Thyroid gland (tissue), 4 donors: ENCODE results near the gene TRIP12.

Experiments used
- CTCF ChIP-seq, 6 experiments: fragments of 200-600 bp in 3 of 6; fragments of 450-650 bp in 3 of 6; sonication (generic) in 3 of 6; IDR thresholded peaks; one replicate each; pipeline ENCODE4 v1.5.1; 2016 to 2019; ENCODE audit warnings: antibody characterized with exemption in 6 of 6, mild to moderate bottlenecking in 2 of 6, inconsistent platforms in 1 of 6, moderate library complexity in 1 of 6
- POLR2A ChIP-seq, 2 donors: fragments of 450-650 bp; IDR thresholded peaks; one replicate each; pipeline ENCODE4 v1.6.1; 2017; ENCODE audit warnings: antibody characterized with exemption in 2 of 2, mild to moderate bottlenecking in 2 of 2, moderate library complexity in 1 of 2

- TF ChIP-seq POLR2A (IDR thresholded peaks at IDR 0.05) (no peak), CTCF (IDR thresholded peaks at IDR 0.05) (no peak)
Measured at GRCh38 chr2:229775614-229776313, 146.0 kb downstream of the TRIP12 start.
